ENCODE results near the gene OR51F1.

GRCh38 chr11:4809246-4809645 is 39.5 kb upstream of the OR51F1 start:
- TF ChIP-seq CTCF (IDR thresholded peaks at IDR 0.05) = no peak
- TF ChIP-seq POLR2A (IDR thresholded peaks at IDR 0.05) = no peak
